IMR-90 (cell line): ENCODE data around the gene FGF7. TPM values are rescaled to one million over a fixed set of nuclear protein-coding genes. Genes with fewer than 3 reads are reported as not detected.
A peak's percentile ranks its signal among the peaks of the same experiment; 100 is the strongest.

Experiments
- ATAC-seq: fragments of 200-7000 bp; cut with Tn5 transposase; 2 replicates; pipeline ENCODE4 v1.9.1; 2020; ENCODE audit warnings: low read depth, mild to moderate bottlenecking, moderate library complexity
- BruUV-seq: library from RNA; stranded (reverse); fragments of 400-500 nt; replicated peaks from 2 replicates; lab custom pipeline; 2021; lab: Mats Ljungman, UMichigan
- CTCF ChIA-PET: fragments of 300-600 bp; formaldehyde crosslinking; extraction: SDS; loops from one replicate; lab custom pipeline; 2021; ENCODE audit warnings: antibody characterized with exemption; lab: Yijun Ruan, JAX
- POLR2A ChIA-PET: fragments of 300-600 bp; sonication (Branson Sonifier 250); formaldehyde crosslinking; loops from one replicate; lab custom pipeline; 2022; ENCODE audit warnings: antibody characterized with exemption; ENCODE audit not compliant: unreplicated experiment; lab: Charles Lee
- DNase-seq: peaks from one replicate; pipeline ENCODE4 v3.0.0; 2013
- H2AFZ ChIP-seq: replicated peaks from 2 replicates; pipeline ENCODE3; 2013; ENCODE audit warnings: low read length, mild to moderate bottlenecking; ENCODE audit not compliant: poor library complexity
- H2AK5ac ChIP-seq: 2 replicates; pipeline ENCODE4 v1.6.1; 2013; ENCODE audit warnings: low read depth, low read length, inconsistent platforms
- H2AK9ac ChIP-seq: replicated peaks from 2 replicates; pipeline ENCODE3; 2013; ENCODE audit warnings: mild to moderate bottlenecking, low read depth, low read length, moderate library complexity; ENCODE audit not compliant: poor library complexity
- H2BK120ac ChIP-seq: 2 replicates; pipeline ENCODE4 v1.6.1; 2013; ENCODE audit warnings: low read depth, low read length, inconsistent platforms
- H2BK15ac ChIP-seq: 3 replicates; pipeline ENCODE4 v1.6.1; 2013; ENCODE audit warnings: low read depth, low read length, inconsistent platforms
- H2BK20ac ChIP-seq: 2 replicates; pipeline ENCODE4 v1.6.1; 2013; ENCODE audit warnings: low read depth, mild to moderate bottlenecking, inconsistent platforms, low read length, moderate library complexity
- H2BK5ac ChIP-seq: 2 replicates; pipeline ENCODE4 v1.6.1; 2013; ENCODE audit warnings: mild to moderate bottlenecking, low read depth, low read length, inconsistent platforms; ENCODE audit not compliant: poor library complexity, severe bottlenecking
- H3K14ac ChIP-seq: replicated peaks from 2 replicates; pipeline ENCODE4 v1.6.1; 2013; ENCODE audit warnings: low read depth, low read length, inconsistent platforms
- H3K18ac ChIP-seq: 2 replicates; pipeline ENCODE4 v1.6.1; 2013; ENCODE audit warnings: low read depth, low read length, control low read depth
- H3K23ac ChIP-seq: 2 replicates; pipeline ENCODE4 v1.6.1; 2013; ENCODE audit warnings: low read depth, low read length, inconsistent platforms
- H3K27ac ChIP-seq: 2 replicates; pipeline ENCODE4 v1.5.1; 2013; ENCODE audit warnings: mild to moderate bottlenecking, control low read depth, low read length; ENCODE audit not compliant: insufficient read depth
- H3K27me3 ChIP-seq: 2 replicates; pipeline ENCODE4 v1.6.1; 2013; ENCODE audit warnings: low read length; ENCODE audit not compliant: control insufficient read depth, insufficient read depth
- H3K36me3 ChIP-seq: 2 replicates; pipeline ENCODE4 v1.6.1; 2013; ENCODE audit warnings: low read length, mixed read lengths; ENCODE audit not compliant: control insufficient read depth, insufficient read depth
- H3K4ac ChIP-seq: 2 replicates; pipeline ENCODE4 v1.6.1; 2013; ENCODE audit warnings: low read depth, low read length, inconsistent platforms
- H3K4me1 ChIP-seq: 2 replicates; pipeline ENCODE4 v1.6.1; 2013; ENCODE audit warnings: low read length, mixed read lengths; ENCODE audit not compliant: control insufficient read depth, insufficient read depth
- H3K4me2 ChIP-seq: 2 replicates; pipeline ENCODE4 v1.6.1; 2013; ENCODE audit warnings: low read depth, mild to moderate bottlenecking, control low read depth, low read length, moderate library complexity
- H3K4me3 ChIP-seq: 2 replicates; pipeline ENCODE4 v1.5.1; 2013; ENCODE audit warnings: low read depth, mild to moderate bottlenecking, control low read depth, low read length, moderate library complexity; ENCODE audit not compliant: insufficient read depth
- H3K56ac ChIP-seq: 2 replicates; pipeline ENCODE4 v1.6.1; 2013; ENCODE audit warnings: low read length, inconsistent platforms; ENCODE audit not compliant: insufficient read depth; ENCODE audit errors: extremely low read depth
- H3K79me1 ChIP-seq, 2 experiments: 2 replicates each; pipeline ENCODE4 v1.6.1; 2013; ENCODE audit warnings: low read length in 2 of 2, inconsistent platforms in 1 of 2, low read depth in 1 of 2
- H3K9ac ChIP-seq: 2 replicates; pipeline ENCODE4 v1.6.1; 2013; ENCODE audit warnings: low read depth, low read length, control low read depth
- H3K9me1 ChIP-seq: 2 replicates; pipeline ENCODE4 v1.6.1; 2013; ENCODE audit warnings: low read length, inconsistent platforms; ENCODE audit not compliant: insufficient read depth
- H3K9me3 ChIP-seq: 2 replicates; pipeline ENCODE4 v1.6.1; 2013; ENCODE audit warnings: low read length; ENCODE audit not compliant: control insufficient read depth, insufficient read depth
- H4K20me1 ChIP-seq: 2 replicates; pipeline ENCODE4 v1.6.1; 2013; ENCODE audit warnings: low read length, inconsistent platforms; ENCODE audit not compliant: insufficient read depth
- H4K5ac ChIP-seq: 2 replicates; pipeline ENCODE4 v1.6.1; 2013; ENCODE audit warnings: mild to moderate bottlenecking, low read depth, low read length, control low read depth
- H4K8ac ChIP-seq, 2 experiments: 2 replicates each; pipeline ENCODE4 v1.6.1; 2013; ENCODE audit warnings: low read depth in 2 of 2, low read length in 2 of 2, control low read depth in 1 of 2, inconsistent platforms in 1 of 2
- H4K91ac ChIP-seq: 2 replicates; pipeline ENCODE4 v1.6.1; 2013; ENCODE audit warnings: low read depth, low read length, inconsistent platforms; ENCODE audit not compliant: insufficient read depth
- BHLHE40 ChIP-seq: fragments of 150-350 bp; IDR thresholded peaks from 2 replicates; pipeline ENCODE4 v1.6.1; 2016; ENCODE audit warnings: mild to moderate bottlenecking, low read depth, low read length
- CEBPB ChIP-seq: IDR thresholded peaks from 2 replicates; pipeline ENCODE4 v1.6.1; 2012; ENCODE audit warnings: low read depth, low read length, improper control_type of control experiment
- FOS ChIP-seq: fragments of 150-350 bp; IDR thresholded peaks from 2 replicates; pipeline ENCODE4 v1.6.1; 2016; ENCODE audit warnings: low read depth, low read length
- MXI1 ChIP-seq: IDR thresholded peaks from 2 replicates; pipeline ENCODE4 v1.6.1; 2012; ENCODE audit warnings: low read depth, mild to moderate bottlenecking, low read length, moderate library complexity, borderline replicate concordance
- RCOR1 ChIP-seq: IDR thresholded peaks from 2 replicates; pipeline ENCODE4 v1.6.1; 2012; ENCODE audit warnings: mild to moderate bottlenecking, low read length, improper control_type of control experiment; ENCODE audit not compliant: insufficient replicate concordance
- WGBS, 2 experiments: methylation state at CpG; one replicate each; pipeline versions ENCODE4 v1.1.5 to v1.1.7; 2013; ENCODE audit warnings: missing lambda C conversion rate in 2 of 2; ENCODE audit not compliant: insufficient read length in 1 of 2; ENCODE audit errors: extremely low coverage in 2 of 2; 5-methylcytosine and 5-hydroxymethylcytosine counted together
- dilution Hi-C: fragments of 300-500 bp; cut with HindIII; formaldehyde crosslinking; loops from one replicate; pipeline ENCODE4 v1.14.3; 2018; ENCODE audit warnings: low sequenced_read_pairs; ENCODE audit not compliant: unreplicated experiment
- in situ Hi-C: fragments of 300-500 bp; cut with MboI; formaldehyde crosslinking; loops from 3 replicates; pipeline ENCODE4 v1.14.3; 2019; ENCODE audit warnings: low sequenced_read_pairs, inconsistent platforms, mixed read lengths
- intact Hi-C: fragments of 100-400 bp; cut with micrococcal nuclease; formaldehyde crosslinking; loops from 2 replicates; pipeline ENCODE4 v1.10.0; 2022
- polyA plus RNA-seq, 3 experiments: library from polyadenylated mRNA; depleted of rRNA; stranded (reverse); fragments of >200 nt; gene quantifications; 2 replicates each; pipeline ENCODE4 v1.2.3, GENCODE V29; 2012; ENCODE audit warnings: low replicate concordance in 1 of 3
- total RNA-seq: library from RNA; depleted of rRNA; stranded (reverse); fragments of >200 nt; gene quantifications from 2 replicates; pipeline ENCODE4 v1.2.3, GENCODE V29; 2012
- TF ChIP-seq, protein P1 (sequence below): fragments of 150-350 bp; IDR thresholded peaks from 2 replicates; pipeline ENCODE4 v1.6.1; 2016; ENCODE audit warnings: low read depth, mild to moderate bottlenecking, low read length, moderate library complexity, borderline replicate concordance
- TF ChIP-seq, protein P2 (sequence below): conservative IDR thresholded peaks from 2 replicates; pipeline ENCODE4 v1.5.1; 2012; ENCODE audit warnings: mild to moderate bottlenecking, low read depth, low read length, improper control_type of control experiment

FGF7 gene
- total and polyA plus RNA-seq, 2 of the 4 experiments (the other 2 are of a cell fraction) = 27.3 to 34.8 TPM

DNA sequence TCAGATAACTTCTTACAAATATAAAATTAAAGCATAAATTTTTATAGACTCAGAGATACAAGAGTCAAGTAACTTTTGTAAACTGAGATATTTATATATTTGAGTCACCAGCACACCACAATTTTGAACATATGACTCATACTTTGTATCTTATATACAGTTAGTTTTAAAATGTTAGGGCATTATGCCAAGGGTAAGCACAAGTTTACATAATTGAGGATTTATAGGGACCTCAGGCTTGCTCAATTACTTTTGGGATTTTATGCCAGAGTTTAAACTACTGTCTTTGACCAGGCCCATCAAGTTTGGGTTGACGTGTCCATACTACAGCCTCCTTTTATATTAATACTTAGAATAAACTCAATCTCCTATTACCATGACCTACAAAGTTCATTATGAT, 7.4 kb upstream of the FGF7 start:
- peak overlapping the region; percentile 98 for H2BK120ac ChIP-seq
- H3K18ac ChIP-seq = peak overlapping the region; percentile 74; the same call in 1 of the 2 replicates
- peak overlapping the region; percentile 95; the same call in 1 of the 2 replicates for H3K4ac ChIP-seq
- peak overlapping the region; percentile 30 to 95; a peak in 3 of 4 replicates for H4K8ac ChIP-seq
- no peak overlapping the region for H2AFZ ChIP-seq
- H2BK15ac ChIP-seq = peak overlapping the region; percentile 99; the same call in 2 of the 3 replicates
- DNase-seq (peak; percentile 97), ATAC-seq (peak; percentile 91)
- POLR2A ChIA-PET = no interaction called here
- no peaks in the 10 kb centered on the region for H3K27me3 ChIP-seq
- peak; percentile 78 for TF ChIP-seq BHLHE40
- TF ChIP-seq, protein P1, sequence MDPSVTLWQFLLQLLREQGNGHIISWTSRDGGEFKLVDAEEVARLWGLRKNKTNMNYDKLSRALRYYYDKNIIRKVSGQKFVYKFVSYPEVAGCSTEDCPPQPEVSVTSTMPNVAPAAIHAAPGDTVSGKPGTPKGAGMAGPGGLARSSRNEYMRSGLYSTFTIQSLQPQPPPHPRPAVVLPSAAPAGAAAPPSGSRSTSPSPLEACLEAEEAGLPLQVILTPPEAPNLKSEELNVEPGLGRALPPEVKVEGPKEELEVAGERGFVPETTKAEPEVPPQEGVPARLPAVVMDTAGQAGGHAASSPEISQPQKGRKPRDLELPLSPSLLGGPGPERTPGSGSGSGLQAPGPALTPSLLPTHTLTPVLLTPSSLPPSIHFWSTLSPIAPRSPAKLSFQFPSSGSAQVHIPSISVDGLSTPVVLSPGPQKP = no peak
- no peak for TF ChIP-seq RCOR1
- no peak for TF ChIP-seq MXI1
- peak; percentile 98 for TF ChIP-seq FOS
- peak; percentile 88 for TF ChIP-seq CEBPB
- TF ChIP-seq, protein P2, sequence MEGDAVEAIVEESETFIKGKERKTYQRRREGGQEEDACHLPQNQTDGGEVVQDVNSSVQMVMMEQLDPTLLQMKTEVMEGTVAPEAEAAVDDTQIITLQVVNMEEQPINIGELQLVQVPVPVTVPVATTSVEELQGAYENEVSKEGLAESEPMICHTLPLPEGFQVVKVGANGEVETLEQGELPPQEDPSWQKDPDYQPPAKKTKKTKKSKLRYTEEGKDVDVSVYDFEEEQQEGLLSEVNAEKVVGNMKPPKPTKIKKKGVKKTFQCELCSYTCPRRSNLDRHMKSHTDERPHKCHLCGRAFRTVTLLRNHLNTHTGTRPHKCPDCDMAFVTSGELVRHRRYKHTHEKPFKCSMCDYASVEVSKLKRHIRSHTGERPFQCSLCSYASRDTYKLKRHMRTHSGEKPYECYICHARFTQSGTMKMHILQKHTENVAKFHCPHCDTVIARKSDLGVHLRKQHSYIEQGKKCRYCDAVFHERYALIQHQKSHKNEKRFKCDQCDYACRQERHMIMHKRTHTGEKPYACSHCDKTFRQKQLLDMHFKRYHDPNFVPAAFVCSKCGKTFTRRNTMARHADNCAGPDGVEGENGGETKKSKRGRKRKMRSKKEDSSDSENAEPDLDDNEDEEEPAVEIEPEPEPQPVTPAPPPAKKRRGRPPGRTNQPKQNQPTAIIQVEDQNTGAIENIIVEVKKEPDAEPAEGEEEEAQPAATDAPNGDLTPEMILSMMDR = no peak
- WGBS, 2 experiments = no CpG with 5 or more reads among the region's 1 CpG
- no peak overlapping the region for H3K4me3 ChIP-seq
- H3K14ac ChIP-seq = 0 out of 2 replicates have a peak overlapping the region, but pooled peaks have one; percentile 96
- CTCF ChIA-PET = interaction anchor here (0.9 kb wide), 1 partner anchor 180 kb away, joined by 4 read pairs; no protein-coding TSS in a partner anchor
- H3K79me1 ChIP-seq = no peaks in the 10 kb centered on the region
- H3K9me1 ChIP-seq = no peaks in the 10 kb centered on the region
- peak overlapping the region; percentile 86; the same call in 1 of the 2 replicates for H4K91ac ChIP-seq
- H3K9me3 ChIP-seq = no peaks in the 10 kb centered on the region
- peak overlapping the region; percentile 59; the same call in 1 of the 2 replicates for H3K4me2 ChIP-seq
- H3K9ac ChIP-seq = no peak overlapping the region
- 0 out of 2 replicates have a peak overlapping the region, but pooled peaks have one; percentile 7 for H3K56ac ChIP-seq
- BruUV-seq = no TSS peak
- peak overlapping the region; percentile 44; the same call in 1 of the 2 replicates for H3K23ac ChIP-seq
- dilution Hi-C loops (no loop called here), in situ Hi-C loops (loop anchor here (25.0 kb wide), 2 partner anchors 553 to 897 kb away; no protein-coding TSS in a partner anchor), intact Hi-C loops (no loop called here)
- peak overlapping the region; percentile 9; the same call in 1 of the 2 replicates for H4K5ac ChIP-seq
- H4K20me1 ChIP-seq = no peaks in the 10 kb centered on the region
- H3K4me1 ChIP-seq = peaks cover 2% of the 10 kb centered on the region; the same call in 1 of the 2 replicates
- peak overlapping the region; percentile 75 for H2BK5ac ChIP-seq
- H3K36me3 ChIP-seq = no peaks in the 10 kb centered on the region
- H2AK9ac ChIP-seq = no peak overlapping the region
- peak overlapping the region; percentile 97; the same call in 1 of the 2 replicates for H2BK20ac ChIP-seq
- H2AK5ac ChIP-seq = 0 out of 2 replicates have a peak overlapping the region, but pooled peaks have one; percentile 10
- H3K27ac ChIP-seq = peak overlapping the region; percentile 87; the same call in 1 of the 2 replicates
